T-helper 2 cell (primary cell): ENCODE measurements around the gene MNDA.

Experiments used
- DNase-seq, 5 experiments: peaks; one replicate each; pipeline versions ENCODE4 v3.0.0 to v3.0.0-alpha.2; 2012 to 2022
- total RNA-seq, 2 donors: gene quantifications; one replicate each; lab custom pipeline; 2026; lab: John Stamatoyannopoulos, UW

Gene MNDA
- 0 reads per million in 2 donors for total RNA-seq

GRCh38 chr1:158830904-158831507, at the start of gene MNDA:
TSS of gene MNDA (plus strand) at chr1:158831351. CDS start at chr1:158842154, 10,803 bp downstream.
- no peak for DNase-seq

GRCh38 chr1:158793604-158794003, 37.5 kb upstream of the MNDA start:
- DNase-seq, result peak in 4 of 5 experiments; percentile 8 to 63 (median 16)

- no peak for DNase-seq
These were observed 36.9 kb upstream of the MNDA start for GRCh38 chr1:158794247-158794646.

GRCh38 chr1:158798531-158798930, 32.6 kb upstream of the MNDA start:
- no peak for DNase-seq

GRCh38 chr1:158799689-158800088, 31.5 kb upstream of the MNDA start:
- no peak for DNase-seq

- DNase-seq, result no peak
These were observed 30.6 kb upstream of the MNDA start for GRCh38 chr1:158800526-158800925.

GRCh38 chr1:158801396-158801795, 29.8 kb upstream of the MNDA start:
- DNase-seq, result no peak

- DNase-seq, result peak in 1 of 5 experiments; percentile 14
These were observed 27.5 kb upstream of the MNDA start for GRCh38 chr1:158803678-158804077.

- DNase-seq, result no peak
These were observed 24.1 kb upstream of the MNDA start for GRCh38 chr1:158806916-158807536.

GRCh38 chr1:158809256-158809655, 21.9 kb upstream of the MNDA start:
- no peak for DNase-seq

- DNase-seq, result no peak
These were observed 21.3 kb upstream of the MNDA start for GRCh38 chr1:158809862-158810261.

GRCh38 chr1:158810311-158810710, 20.8 kb upstream of the MNDA start:
- DNase-seq, result no peak

- no peak for DNase-seq
These were observed 18.8 kb upstream of the MNDA start for GRCh38 chr1:158812336-158812735.

GRCh38 chr1:158813164-158813563, 18.0 kb upstream of the MNDA start:
- DNase-seq, result no peak

- DNase-seq, result no peak
These were observed 16.2 kb upstream of the MNDA start for GRCh38 chr1:158814970-158815369.

GRCh38 chr1:158818560-158818959, 12.6 kb upstream of the MNDA start:
- DNase-seq, result peak in 1 of 5 experiments; percentile 17

GRCh38 chr1:158818975-158819431, 12.1 kb upstream of the MNDA start:
- DNase-seq, result peak in 1 of 5 experiments; percentile 29

- peak in 2 of 5 experiments; percentile 39 to 96 for DNase-seq
These were observed 11.4 kb upstream of the MNDA start for GRCh38 chr1:158819461-158820443.

GRCh38 chr1:158821723-158822122, 9.4 kb upstream of the MNDA start:
- no peak for DNase-seq

GRCh38 chr1:158830074-158830677, 975 bp upstream of the MNDA start:
- peak in 1 of 5 experiments; percentile 65 for DNase-seq

GRCh38 chr1:158833264-158833663, 2.1 kb downstream of the MNDA start:
- DNase-seq, result no peak

GRCh38 chr1:158836038-158836437, 4.9 kb downstream of the MNDA start:
- DNase-seq, result no peak

- DNase-seq, result no peak
These were observed 7.5 kb downstream of the MNDA start for GRCh38 chr1:158838660-158839059.
